ENCODE measurements around the gene TMEM198.

TMEM198 gene

DNA sequence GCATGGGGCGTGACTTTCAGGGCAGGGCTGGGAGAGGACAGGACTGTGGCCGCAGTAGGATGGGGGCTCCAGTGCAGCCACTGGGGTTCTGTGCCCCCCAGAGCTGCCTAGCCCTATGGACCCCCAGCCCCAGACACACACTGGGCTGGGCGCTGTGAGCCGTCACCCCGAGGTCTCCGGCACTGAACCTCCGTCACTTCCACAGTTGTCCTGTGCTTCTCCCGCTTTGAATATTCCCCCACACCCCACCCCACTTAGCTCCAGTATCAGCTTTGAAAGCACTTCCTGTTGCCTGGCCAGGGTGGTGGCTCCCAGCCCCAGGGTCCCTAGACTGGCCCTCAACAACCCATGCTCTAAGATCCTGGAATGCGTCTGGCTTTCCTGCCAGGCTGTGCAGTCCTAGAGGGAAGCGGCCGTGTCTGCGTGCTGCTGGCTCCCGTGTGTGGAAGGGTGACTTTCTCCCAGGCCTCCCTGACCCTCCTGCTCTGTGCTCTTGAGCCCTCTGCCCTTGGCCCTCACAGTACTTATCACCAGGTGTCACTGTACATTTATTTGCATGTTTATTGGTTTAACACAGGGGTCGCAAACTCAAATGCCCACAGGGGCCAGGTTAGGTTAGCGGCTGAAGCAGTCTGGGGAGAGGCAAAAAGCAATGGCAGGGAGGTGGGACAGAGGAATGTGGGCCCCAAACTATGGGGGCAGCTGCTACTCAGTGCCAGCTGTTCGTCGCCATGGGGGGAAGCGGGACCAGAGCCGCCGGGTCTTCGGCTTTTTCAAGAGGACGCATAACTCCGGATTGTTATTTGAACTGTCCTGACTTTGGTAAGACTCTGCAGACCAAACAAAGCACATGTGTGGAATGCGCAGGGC, 17.6 kb downstream of the TMEM198 start:
- Histone ChIP-seq H3K9me2 (replicated peaks; ENCODE audit: low read depth, low read length) (no peaks in the 10 kb centered on the region), H3K9ac (ENCODE audit: low read depth, low read length, poor library complexity, severe bottlenecking) (no peak overlapping the region), H3F3A (ENCODE audit: low read depth) (no peaks in the 10 kb centered on the region), H3K36me3 (ENCODE audit: insufficient read depth, low read length) (no peaks in the 10 kb centered on the region), H3K9me3 (ENCODE audit: insufficient read depth, low read depth, low read length) (no peaks in the 10 kb centered on the region), H3K4me1 (ENCODE audit: insufficient read depth, low read length, poor library complexity, severe bottlenecking) (peaks cover 3% of the 10 kb centered on the region), H3K4me3 (ENCODE audit: low read length, poor library complexity, severe bottlenecking) (no peak overlapping the region), H2AFZ (ENCODE audit: low read length) (no peak overlapping the region), H3K27me3 (ENCODE audit: insufficient read depth, low read length, poor library complexity, severe bottlenecking) (no peaks in the 10 kb centered on the region), H3K4me2 (ENCODE audit: low read depth, low read length, poor library complexity, severe bottlenecking) (no peak overlapping the region), H4K20me1 (ENCODE audit: insufficient read depth, low read length, poor library complexity, severe bottlenecking) (no peaks in the 10 kb centered on the region), H3K79me2 (ENCODE audit: insufficient read depth, low read length) (no peaks in the 10 kb centered on the region)
- no peak for TF ChIP-seq EZH2phosphoT487 (IDR thresholded peaks at IDR 0.05; ENCODE audit: borderline replicate concordance)
- TF ChIP-seq, protein P1, sequence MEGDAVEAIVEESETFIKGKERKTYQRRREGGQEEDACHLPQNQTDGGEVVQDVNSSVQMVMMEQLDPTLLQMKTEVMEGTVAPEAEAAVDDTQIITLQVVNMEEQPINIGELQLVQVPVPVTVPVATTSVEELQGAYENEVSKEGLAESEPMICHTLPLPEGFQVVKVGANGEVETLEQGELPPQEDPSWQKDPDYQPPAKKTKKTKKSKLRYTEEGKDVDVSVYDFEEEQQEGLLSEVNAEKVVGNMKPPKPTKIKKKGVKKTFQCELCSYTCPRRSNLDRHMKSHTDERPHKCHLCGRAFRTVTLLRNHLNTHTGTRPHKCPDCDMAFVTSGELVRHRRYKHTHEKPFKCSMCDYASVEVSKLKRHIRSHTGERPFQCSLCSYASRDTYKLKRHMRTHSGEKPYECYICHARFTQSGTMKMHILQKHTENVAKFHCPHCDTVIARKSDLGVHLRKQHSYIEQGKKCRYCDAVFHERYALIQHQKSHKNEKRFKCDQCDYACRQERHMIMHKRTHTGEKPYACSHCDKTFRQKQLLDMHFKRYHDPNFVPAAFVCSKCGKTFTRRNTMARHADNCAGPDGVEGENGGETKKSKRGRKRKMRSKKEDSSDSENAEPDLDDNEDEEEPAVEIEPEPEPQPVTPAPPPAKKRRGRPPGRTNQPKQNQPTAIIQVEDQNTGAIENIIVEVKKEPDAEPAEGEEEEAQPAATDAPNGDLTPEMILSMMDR (conservative IDR thresholded peaks at IDR 0.05; ENCODE audit: low read length): no peak

DNA sequence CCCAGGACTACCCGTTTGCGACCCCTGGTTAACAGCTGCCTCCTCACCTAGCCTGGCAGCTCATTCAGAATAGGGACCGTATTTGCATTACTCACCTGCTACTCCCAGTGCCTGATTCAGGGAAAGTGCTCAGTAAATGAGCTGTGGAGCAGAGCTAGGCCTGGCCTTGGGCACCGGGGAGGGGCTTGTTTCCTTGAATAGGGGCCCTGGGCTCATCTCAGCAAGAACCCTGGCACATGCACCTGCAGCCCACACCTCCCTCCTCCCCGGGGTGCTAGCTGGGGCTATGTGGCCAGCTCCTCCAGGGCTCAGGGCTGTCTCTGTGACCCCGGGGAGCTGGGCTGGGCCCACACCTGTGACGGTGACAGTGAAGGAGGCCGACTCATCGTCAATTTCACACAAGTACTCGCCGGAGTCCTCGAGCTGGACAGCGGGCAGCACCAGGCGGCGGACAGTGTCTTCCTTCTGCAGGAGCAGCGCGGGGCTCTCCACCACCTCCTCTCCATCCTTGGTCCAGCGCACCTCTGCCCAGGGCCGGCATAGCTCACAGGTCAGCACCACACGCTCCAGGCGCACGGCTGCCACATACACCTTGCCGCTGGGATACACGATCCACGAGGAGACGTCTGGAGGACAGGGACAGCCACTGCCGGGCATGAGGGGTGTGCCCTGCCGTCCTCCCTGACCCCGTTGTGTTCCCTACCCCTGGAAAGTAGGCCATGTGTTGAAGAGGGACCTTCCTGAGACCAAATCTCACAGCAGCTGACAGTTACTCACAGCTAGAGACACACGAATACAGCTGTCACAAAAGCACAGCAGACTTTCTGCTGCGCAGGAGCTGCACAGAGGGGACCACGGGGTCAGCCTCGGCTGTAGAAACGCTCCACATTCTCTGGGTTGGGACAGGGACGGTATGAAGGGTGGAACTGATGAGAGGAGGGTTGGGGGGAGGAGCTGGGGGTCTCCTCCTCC, 18.5 kb downstream of the TMEM198 start:
- no peaks in the 10 kb centered on the region for H3K79me2 ChIP-seq (ENCODE audit: insufficient read depth, low read length)
- H3K36me3 ChIP-seq (ENCODE audit: insufficient read depth, low read length): no peaks in the 10 kb centered on the region
- H4K20me1 ChIP-seq (ENCODE audit: insufficient read depth, low read length, poor library complexity, severe bottlenecking): no peaks in the 10 kb centered on the region
- H3K4me1 ChIP-seq (ENCODE audit: insufficient read depth, low read length, poor library complexity, severe bottlenecking): peaks cover 3% of the 10 kb centered on the region
- no peak overlapping the region for H3K4me3 ChIP-seq (ENCODE audit: low read length, poor library complexity, severe bottlenecking)
- H3K4me2 ChIP-seq (ENCODE audit: low read depth, low read length, poor library complexity, severe bottlenecking): no peak overlapping the region
- no peaks in the 10 kb centered on the region for H3K9me3 ChIP-seq (ENCODE audit: insufficient read depth, low read depth, low read length)
- no peaks in the 10 kb centered on the region for H3F3A ChIP-seq (ENCODE audit: low read depth)
- H3K27me3 ChIP-seq (ENCODE audit: insufficient read depth, low read length, poor library complexity, severe bottlenecking): no peaks in the 10 kb centered on the region
- TF ChIP-seq EZH2phosphoT487 (IDR thresholded peaks at IDR 0.05; ENCODE audit: borderline replicate concordance): no peak
- TF ChIP-seq, protein P1 (conservative IDR thresholded peaks at IDR 0.05; ENCODE audit: low read length): no peak
- H2AFZ ChIP-seq (ENCODE audit: low read length): no peak overlapping the region
- H3K9ac ChIP-seq (ENCODE audit: low read depth, low read length, poor library complexity, severe bottlenecking): no peak overlapping the region
- no peaks in the 10 kb centered on the region for H3K9me2 ChIP-seq (replicated peaks; ENCODE audit: low read depth, low read length)

DNA sequence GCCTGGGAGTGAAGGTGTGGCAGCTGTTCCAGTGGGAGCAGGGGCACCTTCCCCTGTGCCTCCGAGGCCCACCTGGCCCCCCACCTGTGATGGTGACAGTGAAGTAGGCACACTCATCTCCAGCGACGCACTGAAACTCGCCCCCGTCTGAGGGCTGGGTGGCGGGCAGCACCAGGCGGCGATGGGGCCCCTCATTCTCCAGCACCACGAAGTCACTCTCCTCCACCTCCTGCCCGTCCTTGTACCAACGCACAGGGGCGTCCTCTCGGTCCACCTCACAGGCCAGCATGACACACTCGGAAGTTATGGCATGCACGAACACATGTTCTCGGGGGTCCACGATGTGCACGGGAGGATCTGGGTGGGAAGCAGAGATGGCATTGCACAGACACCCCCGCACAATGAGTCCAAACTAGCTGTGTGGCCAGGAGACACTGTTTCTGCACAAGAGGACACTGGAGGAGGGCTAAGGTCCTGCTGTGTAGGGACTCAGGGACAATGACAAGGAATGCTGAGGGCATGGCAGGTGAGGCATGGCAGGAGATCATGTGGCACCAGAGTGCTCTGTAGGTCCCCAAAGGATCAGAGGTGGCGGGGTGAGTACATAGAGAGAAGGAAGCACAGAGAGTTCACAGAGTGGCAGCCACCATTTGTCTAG, 19.6 kb downstream of the TMEM198 start:
- no peak overlapping the region for H3K4me2 ChIP-seq (ENCODE audit: low read depth, low read length, poor library complexity, severe bottlenecking)
- no peak overlapping the region for H3K9ac ChIP-seq (ENCODE audit: low read depth, low read length, poor library complexity, severe bottlenecking)
- H3K4me3 ChIP-seq (ENCODE audit: low read length, poor library complexity, severe bottlenecking): no peak overlapping the region
- H3K36me3 ChIP-seq (ENCODE audit: insufficient read depth, low read length): no peaks in the 10 kb centered on the region
- peaks cover 3% of the 10 kb centered on the region for H3K4me1 ChIP-seq (ENCODE audit: insufficient read depth, low read length, poor library complexity, severe bottlenecking)
- TF ChIP-seq, protein P1 (conservative IDR thresholded peaks at IDR 0.05; ENCODE audit: low read length): no peak
- H3K79me2 ChIP-seq (ENCODE audit: insufficient read depth, low read length): no peaks in the 10 kb centered on the region
- no peaks in the 10 kb centered on the region for H3K27me3 ChIP-seq (ENCODE audit: insufficient read depth, low read length, poor library complexity, severe bottlenecking)
- H2AFZ ChIP-seq (ENCODE audit: low read length): no peak overlapping the region
- H3K9me2 ChIP-seq (replicated peaks; ENCODE audit: low read depth, low read length): no peaks in the 10 kb centered on the region
- no peaks in the 10 kb centered on the region for H3F3A ChIP-seq (ENCODE audit: low read depth)
- no peaks in the 10 kb centered on the region for H3K9me3 ChIP-seq (ENCODE audit: insufficient read depth, low read depth, low read length)
- H4K20me1 ChIP-seq (ENCODE audit: insufficient read depth, low read length, poor library complexity, severe bottlenecking): no peaks in the 10 kb centered on the region

Measured in Loucy (cell line).